Neuron (in vitro differentiated cells): Measurements from ENCODE around the gene EDIL3.

Experiments
- H2AFZ ChIP-seq: one replicate; pipeline ENCODE4 v1.6.1; 2013; ENCODE audit warnings: low read depth, mild to moderate bottlenecking, inconsistent platforms, low read length, moderate library complexity
- H3K27me3 ChIP-seq: one replicate; pipeline ENCODE4 v1.6.1; 2013; ENCODE audit warnings: low read length; ENCODE audit not compliant: insufficient read depth
- H3K36me3 ChIP-seq: one replicate; pipeline ENCODE4 v1.6.1; 2013; ENCODE audit warnings: low read length; ENCODE audit not compliant: insufficient read depth
- H3K4me1 ChIP-seq: one replicate; pipeline ENCODE4 v1.6.1; 2013; ENCODE audit warnings: low read length; ENCODE audit not compliant: insufficient read depth
- H3K4me3 ChIP-seq: 2 replicates; pipeline ENCODE4 v1.5.1; 2013; ENCODE audit warnings: mild to moderate bottlenecking, low read length, moderate library complexity
- H3K9me3 ChIP-seq: one replicate; pipeline ENCODE4 v1.6.1; 2013; ENCODE audit warnings: low read length

EDIL3 gene

GRCh38 chr5:84148651-84149050 lies 236.0 kb downstream of the EDIL3 start:
- Histone ChIP-seq H3K4me3 (no peak overlapping the region), H2AFZ (no peak overlapping the region), H3K27me3 (no peaks in the 10 kb centered on the region), H3K9me3 (no peaks in the 10 kb centered on the region), H3K36me3 (no peaks in the 10 kb centered on the region), H3K4me1 (no peaks in the 10 kb centered on the region)

DNA sequence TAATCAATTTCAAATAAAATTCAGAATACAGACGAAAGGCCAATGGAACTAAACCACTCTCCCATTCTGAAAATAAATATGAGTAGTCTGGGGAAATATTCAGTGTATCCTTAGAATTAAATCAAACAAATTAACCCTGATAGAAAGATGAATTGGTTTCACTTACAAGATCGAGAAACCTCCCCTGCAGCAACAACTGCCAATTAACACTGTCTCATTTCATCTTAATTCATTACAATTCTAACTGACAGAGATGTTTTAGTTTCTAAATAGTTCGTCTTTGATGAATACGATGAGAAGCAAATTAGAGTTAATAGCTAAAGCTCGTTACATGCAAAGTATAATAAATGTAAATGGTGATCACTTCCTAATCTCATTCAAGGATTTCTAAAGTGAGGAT lies 247.1 kb downstream of the EDIL3 start:
- Histone ChIP-seq H3K36me3 (no peaks in the 10 kb centered on the region), H2AFZ (no peak overlapping the region), H3K27me3 (no peaks in the 10 kb centered on the region), H3K9me3 (no peaks in the 10 kb centered on the region), H3K4me3 (no peak overlapping the region), H3K4me1 (no peaks in the 10 kb centered on the region)

DNA sequence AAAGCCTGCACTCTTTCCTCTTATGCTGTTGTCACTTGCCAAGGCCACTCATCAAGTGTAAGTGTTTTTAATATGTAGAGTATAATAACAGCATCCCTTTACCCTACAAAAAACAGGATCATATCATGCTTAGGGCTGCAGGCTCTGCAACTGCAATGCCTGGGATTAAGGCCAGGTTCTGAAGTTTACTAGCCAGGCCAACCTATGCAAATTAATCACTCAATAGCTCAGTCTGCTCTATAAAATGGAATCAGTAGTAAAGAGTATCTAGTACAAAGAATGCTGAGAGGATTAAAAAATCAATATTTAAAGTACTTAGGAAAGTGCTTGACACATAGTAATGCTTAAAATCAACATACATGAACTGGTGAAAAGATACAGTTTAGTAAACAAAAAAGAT lies 253.3 kb downstream of the EDIL3 start:
- Histone ChIP-seq H2AFZ (no peak overlapping the region), H3K36me3 (no peaks in the 10 kb centered on the region), H3K27me3 (no peaks in the 10 kb centered on the region), H3K4me3 (no peak overlapping the region), H3K4me1 (no peaks in the 10 kb centered on the region), H3K9me3 (no peaks in the 10 kb centered on the region)

GRCh38 chr5:84130006-84130580 lies 254.6 kb downstream of the EDIL3 start:
- H3K36me3 ChIP-seq = no peaks in the 10 kb centered on the region
- H2AFZ ChIP-seq = no peak overlapping the region
- H3K9me3 ChIP-seq = no peaks in the 10 kb centered on the region
- no peak overlapping the region for H3K4me3 ChIP-seq
- H3K4me1 ChIP-seq = no peaks in the 10 kb centered on the region
- no peaks in the 10 kb centered on the region for H3K27me3 ChIP-seq

DNA sequence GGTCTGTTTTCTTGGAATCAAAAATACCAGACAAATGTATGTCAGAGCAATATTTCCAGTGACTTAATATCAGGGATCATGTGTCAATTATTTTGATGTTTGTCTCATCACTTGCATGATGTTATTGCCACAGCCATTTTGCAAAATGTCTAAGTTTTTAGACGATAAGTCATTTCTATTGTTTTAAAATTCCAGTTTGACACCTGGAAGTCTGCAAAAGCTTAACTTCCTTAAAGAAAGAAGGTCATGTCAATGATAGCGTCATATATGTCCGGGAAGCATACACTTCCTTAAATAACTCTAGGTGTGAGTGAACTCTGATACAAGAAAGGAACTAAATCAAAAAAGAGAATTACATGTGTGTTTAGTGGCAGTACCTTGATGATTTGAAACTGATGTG lies 259.5 kb downstream of the EDIL3 start:
- no peak overlapping the region for H3K4me3 ChIP-seq
- no peaks in the 10 kb centered on the region for H3K27me3 ChIP-seq
- no peaks in the 10 kb centered on the region for H3K9me3 ChIP-seq
- no peaks in the 10 kb centered on the region for H3K4me1 ChIP-seq
- no peaks in the 10 kb centered on the region for H3K36me3 ChIP-seq
- no peak overlapping the region for H2AFZ ChIP-seq

DNA sequence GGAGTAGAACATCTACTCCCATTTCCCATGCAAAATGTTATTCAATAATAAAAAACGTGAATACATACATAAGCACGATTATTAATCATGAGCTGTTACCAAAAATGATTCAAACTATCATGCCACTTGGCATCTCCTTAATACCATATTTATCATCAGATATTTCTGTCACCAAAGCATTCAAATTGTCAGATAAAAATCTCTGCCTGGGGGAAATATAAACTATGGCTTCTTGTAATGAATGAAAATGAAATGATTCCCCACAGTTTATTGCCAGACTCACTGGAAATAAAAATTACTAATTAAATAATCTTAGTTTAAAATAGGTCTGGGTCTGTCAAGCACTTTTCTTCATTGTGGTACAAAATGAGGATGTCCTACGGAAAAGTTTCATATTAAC lies 265.4 kb downstream of the EDIL3 start:
- H3K4me3 ChIP-seq = no peak overlapping the region
- H3K4me1 ChIP-seq = peaks cover under 1% of the 10 kb centered on the region
- H3K27me3 ChIP-seq = no peaks in the 10 kb centered on the region
- H3K9me3 ChIP-seq = no peaks in the 10 kb centered on the region
- H3K36me3 ChIP-seq = no peaks in the 10 kb centered on the region
- H2AFZ ChIP-seq = no peak overlapping the region

DNA sequence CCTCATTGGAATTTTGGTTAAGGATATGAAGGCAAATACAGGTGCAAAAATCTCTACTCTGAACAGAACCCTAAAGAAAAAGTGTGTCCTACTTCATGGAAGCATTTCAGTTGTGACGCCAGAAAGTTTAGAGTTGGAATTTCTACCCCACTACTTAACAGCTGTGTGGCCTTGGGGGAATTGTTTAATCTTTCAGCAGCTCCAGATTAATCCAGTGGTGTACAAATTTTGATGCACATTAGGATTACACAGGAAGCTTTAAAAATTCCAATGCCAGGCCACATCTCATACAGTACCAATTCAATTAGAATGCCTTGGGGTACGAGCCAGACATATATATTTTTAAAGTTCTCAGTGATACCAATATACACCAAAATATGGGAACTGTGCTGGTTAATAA lies 266.1 kb downstream of the EDIL3 start:
- H3K36me3 ChIP-seq = no peaks in the 10 kb centered on the region
- no peak overlapping the region for H2AFZ ChIP-seq
- no peaks in the 10 kb centered on the region for H3K27me3 ChIP-seq
- H3K4me1 ChIP-seq = peaks cover 3% of the 10 kb centered on the region
- no peak overlapping the region for H3K4me3 ChIP-seq
- H3K9me3 ChIP-seq = no peaks in the 10 kb centered on the region

GRCh38 chr5:84115727-84116126 lies 269.0 kb downstream of the EDIL3 start:
- H3K27me3 ChIP-seq = no peaks in the 10 kb centered on the region
- H3K36me3 ChIP-seq = no peaks in the 10 kb centered on the region
- H3K4me3 ChIP-seq = no peak overlapping the region
- no peaks in the 10 kb centered on the region for H3K9me3 ChIP-seq
- no peak overlapping the region for H2AFZ ChIP-seq
- H3K4me1 ChIP-seq = peaks cover 3% of the 10 kb centered on the region

GRCh38 chr5:84113246-84114105 lies 271.2 kb downstream of the EDIL3 start:
- H3K4me3 ChIP-seq = no peak overlapping the region
- peaks cover 3% of the 10 kb centered on the region for H3K4me1 ChIP-seq
- no peaks in the 10 kb centered on the region for H3K27me3 ChIP-seq
- H3K36me3 ChIP-seq = no peaks in the 10 kb centered on the region
- H2AFZ ChIP-seq = peak overlapping the region; percentile 8
- H3K9me3 ChIP-seq = no peaks in the 10 kb centered on the region

GRCh38 chr5:84092738-84093137 lies 291.9 kb downstream of the EDIL3 start:
- Histone ChIP-seq H3K36me3 (no peaks in the 10 kb centered on the region), H3K9me3 (no peaks in the 10 kb centered on the region), H3K4me3 (no peak overlapping the region), H2AFZ (no peak overlapping the region), H3K4me1 (peaks cover 7% of the 10 kb centered on the region), H3K27me3 (no peaks in the 10 kb centered on the region)

- no peaks in the 10 kb centered on the region for H3K9me3 ChIP-seq
- no peaks in the 10 kb centered on the region for H3K27me3 ChIP-seq
- H2AFZ ChIP-seq = no peak overlapping the region
- H3K4me3 ChIP-seq = no peak overlapping the region
- peaks cover 7% of the 10 kb centered on the region for H3K4me1 ChIP-seq
- no peaks in the 10 kb centered on the region for H3K36me3 ChIP-seq
These were observed 293.4 kb downstream of the EDIL3 start for GRCh38 chr5:84091127-84091799.

DNA sequence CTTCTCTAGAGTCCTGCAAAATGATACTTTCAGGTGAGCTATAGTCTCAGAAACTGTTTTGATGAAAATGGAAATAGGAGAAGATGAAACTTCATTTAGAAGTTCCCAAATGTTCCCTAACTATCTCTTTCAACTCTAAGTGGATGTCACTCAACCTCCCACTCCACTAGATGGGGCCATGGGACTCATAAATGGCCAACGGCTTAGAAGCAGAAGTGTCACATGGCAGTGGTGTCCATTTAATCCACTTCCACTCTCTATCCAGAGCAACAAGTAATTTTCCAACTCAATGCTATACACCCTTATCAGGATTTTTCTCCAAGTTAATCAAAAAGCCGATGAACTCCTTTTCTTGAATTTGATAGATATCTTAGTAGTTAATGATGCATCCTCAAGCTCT lies 295.7 kb downstream of the EDIL3 start:
- H3K36me3 ChIP-seq = no peaks in the 10 kb centered on the region
- H3K9me3 ChIP-seq = no peaks in the 10 kb centered on the region
- no peak overlapping the region for H3K4me3 ChIP-seq
- peaks cover 7% of the 10 kb centered on the region for H3K4me1 ChIP-seq
- no peak overlapping the region for H2AFZ ChIP-seq
- no peaks in the 10 kb centered on the region for H3K27me3 ChIP-seq

DNA sequence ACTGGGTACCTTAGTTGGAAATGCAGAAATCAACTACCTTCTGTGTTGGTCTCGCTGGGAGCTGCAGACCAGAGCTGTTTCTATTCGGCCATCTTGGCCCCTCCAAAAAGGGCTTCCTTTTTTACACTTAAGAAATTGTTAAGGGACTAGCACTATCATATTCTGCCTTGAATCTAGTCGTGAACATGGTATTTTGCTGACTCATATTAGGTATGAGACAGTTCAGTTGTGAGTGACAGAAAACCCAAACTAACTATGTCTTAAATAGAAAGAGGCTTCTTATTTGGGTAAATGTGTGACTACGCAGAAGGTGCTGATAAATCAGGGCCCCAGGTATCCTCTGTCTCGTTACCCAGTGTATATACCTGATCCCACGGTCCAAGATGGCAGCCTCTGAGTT lies 298.2 kb downstream of the EDIL3 start:
- no peaks in the 10 kb centered on the region for H3K36me3 ChIP-seq
- H3K4me3 ChIP-seq = no peak overlapping the region
- H3K9me3 ChIP-seq = no peaks in the 10 kb centered on the region
- no peaks in the 10 kb centered on the region for H3K27me3 ChIP-seq
- peaks cover 5% of the 10 kb centered on the region for H3K4me1 ChIP-seq
- H2AFZ ChIP-seq = no peak overlapping the region
